ENCODE data around the gene C1orf21.

Gene C1orf21

GRCh38 chr1:184416946-184417345 lies 30.1 kb downstream of the C1orf21 start:
- no peak for DNase-seq (ENCODE audit: low spot score)

DNA sequence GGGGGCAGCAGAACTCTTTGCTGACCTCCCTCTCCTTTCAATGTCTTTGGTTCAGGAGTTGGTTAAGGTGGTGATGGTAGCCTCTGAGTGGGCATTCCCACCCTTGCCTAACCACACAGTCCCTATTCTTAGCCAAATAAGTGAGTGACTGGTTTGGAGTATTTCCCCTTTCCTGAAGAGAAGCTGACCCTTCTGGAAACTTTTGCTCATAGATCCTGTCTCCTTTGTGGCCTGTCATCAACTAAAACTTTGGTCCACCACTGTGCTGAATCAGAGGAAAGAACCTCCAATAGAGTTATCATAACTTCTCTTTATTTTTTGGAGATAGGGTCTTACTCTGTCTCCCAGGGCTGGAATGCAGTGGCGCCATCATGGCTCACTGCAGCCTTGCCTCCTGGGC lies 31.1 kb downstream of the C1orf21 start:
- DNase-seq (ENCODE audit: low spot score), result no peak

- DNase-seq (ENCODE audit: low spot score), result no peak
Observed at GRCh38 chr1:184418652-184419349, 32.0 kb downstream of the C1orf21 start.

GRCh38 chr1:184419350-184420161 lies 32.7 kb downstream of the C1orf21 start:
- DNase-seq (ENCODE audit: low spot score), result no peak

DNA sequence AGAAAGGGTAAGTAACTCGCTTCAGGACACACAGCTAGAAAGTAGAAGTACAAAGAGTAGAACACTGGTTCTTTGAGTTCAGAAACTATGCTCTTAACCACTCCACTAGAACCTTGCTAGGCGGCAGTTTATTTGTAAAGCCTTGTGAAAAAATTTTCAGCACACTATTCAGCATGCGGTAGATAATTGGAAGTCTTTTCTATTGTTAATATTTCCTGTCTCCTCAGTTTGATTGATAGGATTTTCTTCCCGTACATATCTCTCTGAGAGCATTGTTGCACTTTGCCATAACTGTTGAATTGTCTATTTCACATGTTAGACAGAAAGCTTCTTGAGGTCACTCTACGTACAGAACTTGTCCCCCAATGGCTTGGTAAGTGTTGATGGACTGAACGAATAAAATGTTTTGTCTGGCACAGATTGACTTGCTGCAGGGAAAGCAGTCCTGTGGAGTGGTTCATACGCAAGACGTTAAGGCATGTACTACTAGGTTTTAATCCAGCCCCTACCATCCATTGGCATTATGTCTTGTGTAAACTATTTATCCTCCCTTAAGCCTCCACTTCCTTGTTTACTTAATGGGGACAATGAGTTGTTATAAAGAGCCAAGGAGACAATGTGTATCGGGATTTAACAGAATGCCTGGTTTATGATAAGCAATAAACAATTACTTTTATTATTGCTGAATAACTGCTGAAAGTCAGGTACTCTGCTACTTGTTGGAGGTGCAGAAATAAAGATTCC lies 35.8 kb downstream of the C1orf21 start:
- DNase-seq (ENCODE audit: low spot score), result no peak

DNA sequence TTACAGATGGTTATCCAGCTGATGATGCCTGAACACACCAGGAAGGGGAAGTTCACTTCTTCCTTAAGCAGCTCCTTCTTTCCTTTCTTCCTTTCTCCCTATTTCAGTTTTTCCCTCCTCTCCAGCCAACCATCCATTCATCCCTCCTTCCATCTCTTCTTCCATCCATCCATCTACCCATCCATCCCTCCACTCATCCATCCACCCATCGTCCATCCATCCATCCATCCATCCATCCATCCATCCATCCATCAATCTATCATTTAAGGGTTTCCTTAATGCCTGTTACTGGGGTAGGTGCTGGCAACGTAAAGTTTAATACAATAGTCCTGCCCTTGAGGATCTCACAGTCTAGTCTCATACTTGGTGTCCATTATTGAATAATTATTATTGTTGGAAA lies 36.8 kb downstream of the C1orf21 start:
- DNase-seq (ENCODE audit: low spot score), result no peak

DNA sequence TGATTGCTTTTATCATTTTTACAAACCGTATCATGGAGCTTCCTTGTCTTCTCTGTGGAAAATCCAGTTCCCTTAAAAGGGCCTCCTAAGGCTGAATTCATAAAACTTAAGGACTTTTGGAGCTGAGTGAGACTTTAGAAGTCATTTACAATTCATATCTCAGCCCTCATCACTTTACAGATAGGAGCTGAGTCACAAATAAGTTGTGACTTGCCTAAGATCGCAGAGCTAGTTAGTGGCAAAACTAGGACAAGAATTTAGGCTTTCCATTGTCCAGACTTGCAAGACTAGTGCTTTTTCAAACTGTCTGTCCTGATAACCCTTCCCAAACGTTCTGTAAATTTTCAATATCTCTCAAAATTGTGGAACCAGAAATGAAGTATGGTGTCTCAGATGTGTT lies 37.3 kb downstream of the C1orf21 start:
- no peak for DNase-seq (ENCODE audit: low spot score)

DNA sequence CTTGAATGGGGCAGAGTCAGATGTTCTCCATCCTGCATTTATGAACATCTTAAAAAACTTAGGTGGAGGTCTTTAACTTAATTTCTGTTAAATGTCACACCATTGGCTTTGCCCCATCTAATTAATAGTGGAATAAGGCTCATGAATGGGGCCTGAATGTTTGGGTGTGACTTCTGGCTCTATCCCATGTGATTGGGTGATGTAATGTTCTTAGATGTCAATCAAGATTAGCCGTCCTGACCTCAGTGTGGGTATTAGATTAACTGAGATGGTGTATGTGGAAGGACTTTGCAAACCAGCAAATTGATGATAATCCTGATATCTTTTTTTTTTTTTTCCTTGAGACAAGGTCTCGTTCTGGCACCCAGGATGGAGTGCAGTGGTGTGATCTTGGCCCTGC lies 38.1 kb downstream of the C1orf21 start:
- no peak for DNase-seq (ENCODE audit: low spot score)

DNA sequence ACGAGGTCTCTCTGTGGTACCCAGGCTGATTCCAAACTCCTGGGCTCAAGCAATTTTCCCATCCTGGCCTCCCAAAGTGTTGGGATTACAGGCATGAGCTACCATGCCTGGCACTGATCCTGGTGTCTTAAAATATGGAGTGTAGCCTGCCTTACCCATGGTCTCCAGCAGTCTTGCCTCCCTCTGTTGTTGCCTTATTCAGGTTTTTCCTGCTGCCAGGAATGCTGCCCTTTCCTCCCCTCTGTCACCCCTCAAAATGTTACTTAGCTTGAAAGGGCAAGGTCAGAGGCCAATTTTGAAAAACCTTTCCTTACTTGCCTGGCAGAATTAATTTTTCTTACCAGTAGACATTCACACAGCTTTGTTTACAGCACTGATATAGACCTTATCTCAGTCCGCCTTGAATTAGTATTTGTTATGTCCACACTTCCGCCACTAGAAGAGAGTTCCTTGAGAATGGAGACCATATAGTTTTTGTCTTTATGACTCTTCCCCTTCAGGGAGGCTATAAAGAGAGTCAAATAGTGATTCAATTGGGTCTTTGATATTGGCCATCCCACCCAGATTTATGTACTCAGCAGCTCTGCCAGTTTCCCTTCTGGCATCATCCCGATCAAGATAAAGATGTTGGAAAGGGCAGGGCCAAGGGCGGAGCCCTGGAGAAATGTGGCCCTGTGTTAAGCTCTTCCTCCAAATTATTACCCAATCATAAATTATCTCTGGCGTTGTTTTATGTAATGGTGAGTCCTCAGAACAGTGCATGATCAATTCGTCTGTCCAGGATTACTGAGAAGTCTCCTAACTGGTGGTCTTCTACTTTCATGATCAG lies 38.8 kb downstream of the C1orf21 start:
- no peak for DNase-seq (ENCODE audit: low spot score)

DNA sequence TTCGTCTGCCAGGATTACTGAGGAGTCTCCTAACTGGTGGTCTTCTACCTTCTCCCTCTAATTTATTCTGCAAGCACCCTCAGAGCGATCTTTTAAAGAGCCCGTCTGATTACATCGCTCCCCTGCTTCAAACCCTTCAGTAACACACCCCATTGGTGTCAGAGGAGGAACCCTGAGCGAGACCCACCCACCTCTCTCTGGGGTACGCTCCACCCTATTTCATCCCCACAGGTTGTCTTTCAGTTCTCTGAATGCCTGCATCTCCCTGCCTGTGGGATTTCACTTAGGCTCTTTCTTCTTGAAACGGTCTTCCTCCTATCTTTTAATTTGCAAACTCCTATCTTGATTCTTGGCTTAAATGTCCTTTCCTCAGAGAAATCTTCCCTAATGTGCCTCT lies 39.4 kb downstream of the C1orf21 start:
- DNase-seq (ENCODE audit: low spot score), result no peak

GRCh38 chr1:184427722-184428121 lies 40.9 kb downstream of the C1orf21 start:
- DNase-seq (ENCODE audit: low spot score), result no peak

- DNase-seq (ENCODE audit: low spot score), result no peak
Observed at GRCh38 chr1:184428604-184429003, 41.8 kb downstream of the C1orf21 start.

GRCh38 chr1:184429335-184429734 lies 42.5 kb downstream of the C1orf21 start:
- DNase-seq (ENCODE audit: low spot score), result no peak

DNA sequence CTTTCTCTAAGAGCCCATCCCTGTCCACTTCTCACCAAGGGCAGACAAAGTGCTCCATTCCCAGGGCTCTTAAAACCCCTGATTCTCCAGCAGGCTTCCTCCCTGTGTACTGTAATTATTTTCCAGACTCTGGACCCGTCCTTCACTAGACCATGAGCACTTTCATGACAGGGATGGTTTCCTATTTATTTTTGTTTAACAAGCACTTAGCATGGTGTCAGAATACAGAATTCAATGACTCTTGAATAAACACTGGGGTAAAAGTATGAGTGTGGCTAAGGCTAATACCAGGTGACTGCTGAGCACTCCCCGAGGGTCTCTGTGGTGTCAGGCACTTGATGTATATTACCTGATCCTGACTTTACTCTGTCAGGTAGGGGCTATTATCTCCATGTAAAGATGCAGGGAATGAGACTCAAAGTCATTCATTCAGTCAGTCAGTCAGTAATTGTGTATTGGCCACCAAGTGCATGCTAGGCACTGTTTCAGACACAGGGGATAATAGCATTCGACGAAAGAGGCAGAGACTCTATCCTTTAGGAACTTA lies 47.2 kb downstream of the C1orf21 start:
- no peak for DNase-seq (ENCODE audit: low spot score)

DNA sequence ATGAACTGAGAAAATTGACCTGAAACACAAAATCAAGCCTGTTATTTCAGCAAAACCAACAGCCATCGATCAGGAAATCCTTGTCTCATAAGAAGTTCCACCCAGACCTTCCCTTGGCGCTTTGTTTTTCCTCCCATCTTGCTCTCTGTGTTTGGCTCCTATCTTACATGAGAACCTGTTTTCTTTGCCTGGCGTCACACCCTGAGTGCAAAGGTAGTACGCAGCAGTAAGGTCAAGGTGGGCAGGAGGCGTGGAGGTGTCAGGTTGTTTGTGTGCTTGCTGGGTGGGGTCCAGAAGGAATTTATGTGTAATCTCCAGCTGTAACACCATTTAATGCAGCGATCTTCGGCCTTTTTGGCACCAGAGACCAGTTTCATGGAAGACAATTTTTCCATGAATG lies 50.5 kb downstream of the C1orf21 start:
- DNase-seq (ENCODE audit: low spot score), result no peak

- no peak for DNase-seq (ENCODE audit: low spot score)
Observed at GRCh38 chr1:184438363-184438762, 51.5 kb downstream of the C1orf21 start.

DNA sequence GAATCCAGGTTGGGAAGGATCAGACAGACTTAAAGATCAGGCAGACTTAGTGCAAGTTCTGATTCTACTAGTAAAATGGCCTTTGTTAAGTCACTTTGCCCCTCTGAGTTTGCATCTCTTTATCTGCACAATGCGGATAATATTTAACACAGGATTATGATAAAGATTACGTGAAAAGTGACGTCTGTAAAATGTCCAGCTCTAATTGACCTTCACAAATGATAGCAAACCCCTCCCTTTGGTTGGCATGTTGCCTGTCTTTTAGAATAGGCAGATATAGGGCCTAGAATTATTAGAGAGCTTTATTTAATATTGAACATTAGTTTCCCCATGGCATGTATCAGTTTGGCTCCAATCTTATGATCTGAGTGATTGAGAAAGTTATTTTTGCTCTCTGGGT lies 55.4 kb downstream of the C1orf21 start:
- no peak for DNase-seq (ENCODE audit: low spot score)

DNA sequence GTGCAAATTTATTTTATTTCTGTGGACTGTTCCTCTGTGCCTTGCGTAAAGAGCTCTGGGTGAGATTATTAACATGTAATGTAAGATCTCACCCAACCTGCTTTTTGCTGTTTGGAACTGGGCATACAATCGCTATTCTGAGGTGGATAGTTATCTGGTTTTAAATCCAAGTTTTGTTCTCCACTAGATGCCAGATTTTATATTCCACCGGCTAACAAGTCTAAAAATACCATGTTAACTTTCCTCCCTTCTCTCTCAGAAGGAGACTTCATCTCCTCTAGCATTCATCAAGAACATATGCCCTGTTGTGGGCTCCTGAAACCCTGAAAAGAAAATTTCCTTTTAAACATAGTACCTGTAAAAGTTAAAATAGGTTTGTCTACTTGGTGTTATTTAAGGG lies 56.4 kb downstream of the C1orf21 start:
- no peak for DNase-seq (ENCODE audit: low spot score)

DNA sequence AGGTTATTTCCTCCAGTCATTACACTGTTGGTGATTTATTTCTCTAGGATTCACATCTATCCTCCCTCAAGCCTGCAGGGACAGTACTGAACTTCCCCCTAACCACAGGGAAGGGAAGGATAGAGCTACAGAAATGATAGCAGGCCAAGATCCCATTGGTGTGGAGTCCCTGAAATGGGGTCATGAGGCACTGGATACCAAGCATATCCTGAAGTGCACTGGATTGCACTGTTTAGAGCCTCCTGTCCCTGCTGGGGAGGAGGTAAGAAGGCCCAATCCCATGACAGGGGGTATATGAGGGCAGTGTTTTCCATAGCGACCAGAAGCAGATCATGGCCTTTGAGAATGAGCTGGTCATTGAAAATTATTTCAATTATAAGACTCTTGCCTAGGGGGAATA lies 56.8 kb downstream of the C1orf21 start:
- DNase-seq (ENCODE audit: low spot score), result no peak

DNA sequence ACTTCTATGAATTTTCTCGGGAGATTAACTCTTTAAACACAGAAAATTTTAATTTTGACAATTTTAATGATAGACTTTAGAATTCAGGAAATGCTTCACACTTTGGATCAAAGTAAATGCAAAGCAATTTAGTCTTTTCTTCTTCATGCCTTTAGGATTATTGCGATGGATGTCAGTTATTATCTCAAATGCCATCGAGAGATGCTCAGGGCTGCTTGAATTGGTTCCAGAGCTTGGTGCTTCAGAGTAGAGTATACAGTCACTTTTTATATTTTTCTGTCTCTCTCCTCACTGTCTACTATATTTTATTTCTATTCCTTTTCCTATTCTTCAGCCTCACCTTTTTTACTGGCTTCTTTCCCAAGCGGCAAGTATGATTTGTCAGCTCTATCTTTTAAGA lies 59.2 kb downstream of the C1orf21 start:
- no peak for DNase-seq (ENCODE audit: low spot score)

DNA sequence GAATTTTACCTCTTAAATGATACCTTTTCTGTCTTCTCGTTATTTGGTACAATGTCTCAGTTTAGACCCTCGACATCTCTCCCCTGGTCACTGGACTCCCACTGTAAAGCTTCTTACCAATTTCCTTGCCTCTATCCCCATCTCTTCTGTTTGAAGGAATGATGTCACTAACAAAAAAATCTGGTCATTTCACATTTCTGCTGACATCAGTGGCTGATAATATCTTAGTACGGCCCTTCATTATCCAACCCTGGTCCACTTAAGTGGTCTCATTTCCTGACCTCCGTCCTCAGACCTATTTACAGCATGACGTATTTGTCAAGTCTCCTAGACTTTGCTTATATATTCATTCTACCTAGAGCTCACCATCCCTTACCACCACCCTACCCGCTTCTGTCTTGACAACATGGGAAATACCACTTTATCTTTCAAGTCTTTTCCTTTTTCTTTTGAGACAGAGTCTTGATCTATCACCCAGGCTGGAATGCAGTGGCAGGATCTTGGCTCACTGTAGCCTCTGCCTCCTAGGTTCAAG lies 60.9 kb downstream of the C1orf21 start:
- no peak for DNase-seq (ENCODE audit: low spot score)

- no peak for DNase-seq (ENCODE audit: low spot score)
Observed at GRCh38 chr1:184449916-184450315, 63.1 kb downstream of the C1orf21 start.

Measured in hematopoietic multipotent progenitor cell treated with erythropoietin and hydrocortisone succinate and interleukin-3 and kit ligand, for 15 days (in vitro differentiated cells).